T-cell (primary cell): ENCODE data around the gene CENPX. TPM values are rescaled to one million over a fixed set of nuclear protein-coding genes. Genes with fewer than 3 reads are reported as not detected.
"Not testable (repeated sequence)": the region's sequence is repeated elsewhere in the genome, so short reads cannot be mapped to it uniquely, and the experiment has no call there.

Experiments used
- ATAC-seq, 4 experiments: fragments of 200-7000 bp in 3 of 4; fragments of 150-1000 bp in 1 of 4; cut with Tn5 transposase; replicated peaks in 1 of 4; 1 replicate in 3 of 4; 2 replicates in 1 of 4; pipeline ENCODE4 v1.10.0; 2021; ENCODE audit warnings: moderate library complexity in 3 of 4, mild to moderate bottlenecking in 2 of 4, moderate number of reproducible peaks in 1 of 4
- CTCF ChIA-PET, 2 donors: fragments of 300-600 bp; sonication (Branson Sonifier 250); formaldehyde crosslinking; loops; one replicate each; lab custom pipeline; 2022; ENCODE audit warnings: antibody characterized with exemption in 2 of 2; lab: Charles Lee
- POLR2A ChIA-PET, 2 donors: fragments of 300-600 bp; sonication (Branson Sonifier 250); formaldehyde crosslinking; loops; one replicate each; lab custom pipeline; 2022; ENCODE audit warnings: antibody characterized with exemption in 2 of 2; lab: Charles Lee
- DNase-seq, 35 experiments: peaks; one replicate each; pipeline versions ENCODE4 v3.0.0 to v3.0.0-alpha.2; 2013 to 2023
- H3K27ac ChIP-seq: one replicate; pipeline ENCODE4 v1.5.1; 2013; ENCODE audit warnings: low read length
- H3K27me3 ChIP-seq, 2 experiments: replicated peaks in 1 of 2; 1 replicate in 1 of 2; 2 replicates in 1 of 2; pipeline versions ENCODE4 v1.6.1 to v1.7.0; 2013; ENCODE audit warnings: low read length in 1 of 2, mixed read lengths in 1 of 2; ENCODE audit not compliant: control insufficient read depth in 2 of 2, insufficient read depth in 2 of 2; ENCODE audit errors: extremely low read depth in 1 of 2
- H3K36me3 ChIP-seq, 2 donors: 1 replicate in 1 of 2; 2 replicates in 1 of 2; pipeline versions ENCODE4 v1.6.1 to v1.7.0; 2013; ENCODE audit warnings: low read length in 1 of 2; ENCODE audit not compliant: control insufficient read depth in 2 of 2, insufficient read depth in 1 of 2; ENCODE audit errors: extremely low read depth in 1 of 2
- H3K4me1 ChIP-seq, 2 experiments: 1 replicate in 1 of 2; 2 replicates in 1 of 2; pipeline versions ENCODE4 v1.6.1 to v1.7.0; 2013; ENCODE audit warnings: low read length in 2 of 2, mixed read lengths in 1 of 2; ENCODE audit not compliant: insufficient read depth in 2 of 2, control insufficient read depth in 1 of 2; ENCODE audit errors: extremely low read depth in 1 of 2
- H3K4me3 ChIP-seq, 2 donors: 1 replicate in 1 of 2; 2 replicates in 1 of 2; pipeline versions ENCODE4 v1.5.1 to v1.7.0; 2013; ENCODE audit warnings: mild to moderate bottlenecking in 2 of 2, low read length in 1 of 2, moderate library complexity in 1 of 2; ENCODE audit not compliant: control insufficient read depth in 1 of 2; ENCODE audit errors: extremely low read depth in 1 of 2
- H3K9me3 ChIP-seq: 2 replicates; pipeline ENCODE4 v1.7.0; 2013
- H3K27ac Mint-ChIP-seq, 2 donors: one replicate each; pipeline ENCODE4 v1.8.0; 2020 to 2021; ENCODE audit warnings: mild to moderate bottlenecking in 2 of 2, mixed read lengths in 2 of 2
- H3K27me3 Mint-ChIP-seq, 2 donors: one replicate each; pipeline ENCODE4 v1.8.0; 2021 to 2022; ENCODE audit warnings: mixed read lengths in 2 of 2
- H3K36me3 Mint-ChIP-seq: one replicate; pipeline ENCODE4 v1.8.0; 2021; ENCODE audit warnings: mixed read lengths
- H3K4me1 Mint-ChIP-seq, 3 donors: one replicate each; pipeline ENCODE4 v1.8.0; 2020 to 2022; ENCODE audit warnings: mixed read lengths in 3 of 3, mild to moderate bottlenecking in 1 of 3
- H3K4me3 Mint-ChIP-seq, 3 donors: one replicate each; pipeline ENCODE4 v1.8.0; 2020 to 2022; ENCODE audit warnings: mild to moderate bottlenecking in 3 of 3, mixed read lengths in 3 of 3, moderate library complexity in 3 of 3
- H3K9me3 Mint-ChIP-seq, 3 donors: one replicate each; pipeline ENCODE4 v1.8.0; 2020 to 2022; ENCODE audit warnings: mixed read lengths in 3 of 3
- WGBS: methylation state at CpG from one replicate; pipeline ENCODE4 v1.1.5; 2013; ENCODE audit warnings: missing lambda C conversion rate; ENCODE audit not compliant: insufficient coverage; 5-methylcytosine and 5-hydroxymethylcytosine counted together
- total RNA-seq, 35 experiments: library from RNA in 6 of 35; stranded (reverse) in 6 of 35; fragments of 120-200 nt in 1 of 35; gene quantifications; one replicate each; pipeline versions ENCODE4 v1.2.1 to v1.2.4 and lab custom pipeline; 2013 to 2026

CENPX gene
- total RNA-seq, 5 donors from 2014 or later (not counting 1 experiment from before 2014, with no cell fraction given) = 26.7 to 47.8 (median 43.7) TPM

DNA sequence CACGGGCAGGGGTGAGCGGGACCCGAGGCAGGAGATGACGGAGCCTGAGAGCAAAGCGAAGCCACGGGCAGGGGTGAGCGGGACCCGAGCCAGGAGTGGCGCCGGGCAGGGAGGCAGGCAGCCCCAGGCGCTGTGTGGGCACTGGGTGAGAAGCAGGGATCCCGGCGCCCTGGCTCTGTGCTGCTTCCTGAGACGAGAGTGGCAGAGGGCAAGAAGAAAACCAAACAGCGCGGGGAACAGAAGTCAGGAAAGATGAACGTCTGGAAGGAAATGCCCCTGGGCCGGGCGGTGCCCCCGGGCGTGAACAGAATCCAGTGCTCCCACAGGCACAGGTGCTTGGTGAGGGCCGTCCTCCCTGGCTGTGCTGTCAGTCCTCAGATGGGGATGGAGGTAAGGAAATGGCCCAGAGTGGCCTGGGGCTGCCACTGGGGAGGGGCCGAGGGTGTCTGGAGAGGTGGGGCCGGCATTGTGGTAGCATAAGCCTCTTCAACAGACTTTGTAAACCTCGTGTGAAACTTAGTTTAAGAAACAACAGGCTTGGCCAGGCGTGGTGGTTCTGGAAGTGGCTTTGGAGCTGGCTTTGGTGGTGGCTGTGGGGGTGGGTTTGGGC, 35.4 kb downstream of the CENPX start:
- Mint-ChIP-seq H3K4me3 (no peak overlapping the region), H3K27ac (no peak overlapping the region), H3K4me1 (peaks cover 10 to 18% (median 14%) of the 10 kb centered on the region in 3 donors), H3K36me3 (peaks cover 17% of the 10 kb centered on the region), H3K27me3 (no peaks in the 10 kb centered on the region), H3K9me3 (no peaks in the 10 kb centered on the region)
- Histone ChIP-seq H3K27ac (no peak overlapping the region), H3K4me1 (peaks cover 0 to 6% of the 10 kb centered on the region in 2 experiments), H3K4me3 (no peak overlapping the region), H3K27me3 (no peaks in the 10 kb centered on the region), H3K36me3 (peaks cover 24 to 32% of the 10 kb centered on the region in 2 donors), H3K9me3 (no peaks in the 10 kb centered on the region)
- DNase-seq (no peak), ATAC-seq (no peak)
- CTCF ChIA-PET = no interaction called here
- POLR2A ChIA-PET = no interaction called here
- 92% methylated on average over 24 of the region's 26 CpGs for WGBS

DNA sequence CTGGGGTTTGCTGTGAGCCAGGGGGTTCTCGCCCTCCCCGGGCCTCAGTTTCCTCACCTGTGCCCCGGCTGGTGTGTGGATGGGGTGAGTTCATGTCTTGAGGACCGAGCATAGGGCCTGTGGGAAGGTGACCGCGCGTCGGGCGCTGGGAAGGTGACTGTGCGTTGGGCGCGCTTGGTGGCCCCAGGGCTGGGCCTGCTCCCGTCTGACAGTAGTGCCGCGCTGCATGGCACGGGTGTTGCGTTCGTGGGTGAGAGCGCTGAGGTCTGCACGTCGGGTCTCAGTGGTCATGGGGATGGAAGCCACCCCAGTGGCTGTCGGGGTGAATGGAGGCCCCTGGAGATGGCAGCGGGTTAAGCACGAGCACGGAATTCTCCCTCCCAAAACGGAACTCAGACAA, 36.1 kb downstream of the CENPX start:
- Mint-ChIP-seq H3K4me1 (peaks cover 11 to 21% (median 14%) of the 10 kb centered on the region in 3 donors), H3K27me3 (no peaks in the 10 kb centered on the region), H3K36me3 (peaks cover 18% of the 10 kb centered on the region), H3K9me3 (no peaks in the 10 kb centered on the region), H3K4me3 (no peak overlapping the region), H3K27ac (no peak overlapping the region)
- ATAC-seq = no peak
- no peaks in the 10 kb centered on the region for H3K9me3 ChIP-seq
- CTCF ChIA-PET = no interaction called here
- POLR2A ChIA-PET = no interaction called here
- H3K4me1 ChIP-seq = peaks cover 0 to 6% of the 10 kb centered on the region in 2 experiments
- H3K4me3 ChIP-seq = no peak overlapping the region
- H3K27me3 ChIP-seq = no peaks in the 10 kb centered on the region
- H3K27ac ChIP-seq = no peak overlapping the region
- H3K36me3 ChIP-seq = peaks cover 24 to 33% of the 10 kb centered on the region in 2 donors
- 97% methylated on average over 23 of the region's 26 CpGs for WGBS
- no peak for DNase-seq

DNA sequence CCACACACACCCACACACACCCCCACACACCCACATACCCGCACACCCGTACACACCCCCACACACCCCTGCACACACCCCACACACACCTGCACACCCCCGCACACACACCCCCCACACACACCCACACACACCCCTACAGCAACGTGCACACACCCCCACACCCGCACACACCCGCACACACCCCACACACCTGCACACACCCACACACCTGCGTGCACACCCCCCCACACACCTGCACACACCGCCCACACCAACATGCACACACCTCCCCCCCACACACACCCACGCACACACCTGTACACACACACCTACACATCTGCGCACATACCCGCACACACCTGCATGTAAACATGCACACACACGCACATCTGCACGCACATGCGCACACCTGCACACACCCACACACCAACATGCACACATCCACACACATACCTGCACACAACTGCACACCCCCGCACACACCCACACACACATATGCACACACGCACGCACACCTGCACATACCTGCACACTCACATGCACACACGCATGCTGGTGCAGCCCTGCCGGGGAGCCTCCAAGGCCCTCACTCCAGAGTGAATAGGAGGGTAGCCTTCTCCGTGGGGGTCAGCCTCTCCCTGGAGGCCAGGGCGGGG, 37.8 kb downstream of the CENPX start:
- Histone ChIP-seq H3K9me3 (no peaks in the 10 kb centered on the region), H3K36me3 (peaks cover 28 to 37% of the 10 kb centered on the region in 2 donors), H3K27me3 (no peaks in the 10 kb centered on the region), H3K4me1 (peaks cover 10 to 22% of the 10 kb centered on the region in 2 experiments), H3K27ac (no peak overlapping the region), H3K4me3 (no peak overlapping the region)
- CTCF ChIA-PET = no interaction called here
- H3K27me3 Mint-ChIP-seq = no peaks in the 10 kb centered on the region
- 91% methylated on average over 11 of the region's 21 CpGs for WGBS
- peaks cover 14% of the 10 kb centered on the region for H3K36me3 Mint-ChIP-seq
- DNase-seq = no peak
- H3K9me3 Mint-ChIP-seq = no peaks in the 10 kb centered on the region
- H3K4me3 Mint-ChIP-seq = no peak overlapping the region
- H3K27ac Mint-ChIP-seq = no peak overlapping the region
- ATAC-seq = no peak
- POLR2A ChIA-PET = interaction anchor here in 1 of 2 donors (0.6 kb wide), 1 partner anchor 1837 kb away, joined by 11 read pairs; no protein-coding TSS in a partner anchor
- peaks cover 16 to 24% (median 24%) of the 10 kb centered on the region in 3 donors for H3K4me1 Mint-ChIP-seq

DNA sequence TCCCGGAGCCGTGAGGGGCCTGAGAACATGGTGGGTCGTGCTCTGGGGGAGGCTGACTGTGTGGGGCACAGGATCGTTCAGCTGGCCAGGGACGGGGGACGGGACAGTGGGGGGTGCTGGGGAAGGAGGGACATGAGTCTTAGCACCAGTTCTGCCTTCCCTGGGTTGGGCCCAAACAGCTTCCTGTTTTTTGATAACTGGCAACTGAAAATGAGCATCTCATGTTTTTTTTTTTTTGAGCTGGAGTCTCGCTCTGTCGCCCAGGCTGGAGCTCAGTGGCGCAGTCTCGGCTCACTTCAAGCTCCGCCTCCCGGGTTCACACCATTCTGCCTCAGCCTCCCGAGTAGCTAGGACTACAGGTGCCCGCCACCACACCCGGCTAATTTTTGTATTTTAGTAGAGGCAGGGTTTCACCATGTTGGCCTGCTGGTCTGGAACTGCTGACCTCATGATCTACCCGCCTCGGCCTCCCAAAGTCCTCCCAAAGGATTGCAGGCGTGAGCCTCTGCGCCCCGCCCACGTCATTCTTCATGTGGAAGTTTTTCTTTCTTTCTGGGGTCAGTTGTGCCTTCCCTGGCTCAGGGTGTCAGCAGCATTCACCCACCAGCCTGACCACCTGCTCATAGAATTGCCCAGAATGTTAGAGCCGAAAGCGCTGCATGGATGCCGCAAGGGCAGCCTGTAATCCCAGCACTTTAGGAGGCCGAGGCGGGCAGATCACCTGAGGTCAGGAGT, 38.9 kb downstream of the CENPX start:
- Mint-ChIP-seq H3K4me3 (no peak overlapping the region), H3K4me1 (peaks cover 25 to 35% (median 34%) of the 10 kb centered on the region in 3 donors), H3K9me3 (no peaks in the 10 kb centered on the region), H3K27ac (no peak overlapping the region), H3K36me3 (peaks cover 20% of the 10 kb centered on the region), H3K27me3 (no peaks in the 10 kb centered on the region)
- Histone ChIP-seq H3K27me3 (no peaks in the 10 kb centered on the region), H3K4me3 (no peak overlapping the region), H3K27ac (no peak overlapping the region), H3K36me3 (peaks cover 27 to 37% of the 10 kb centered on the region in 2 donors), H3K9me3 (no peaks in the 10 kb centered on the region), H3K4me1 (peaks cover 10 to 29% of the 10 kb centered on the region in 2 experiments)
- CTCF ChIA-PET = interaction anchor here in 1 of 2 donors (0.5 kb wide), 1 partner anchor 9 kb away, joined by 3 read pairs; no protein-coding TSS in a partner anchor
- POLR2A ChIA-PET = interaction anchor here in 1 of 2 donors (0.6 kb wide), 1 partner anchor 468 kb away, joined by 3 read pairs; no protein-coding TSS in a partner anchor
- WGBS = 97% methylated on average over 19 of the region's 26 CpGs
- ATAC-seq = no peak
- DNase-seq = no peak

GRCh38 chr17:81983011-81983638, 39.6 kb downstream of the CENPX start:
- no peaks in the 10 kb centered on the region for H3K9me3 ChIP-seq
- WGBS = 96% methylated on average over 32 of the region's 35 CpGs
- DNase-seq (no peak), ATAC-seq (no peak)
- Mint-ChIP-seq H3K36me3 (peaks cover 20% of the 10 kb centered on the region), H3K4me1 (peaks cover 27 to 39% (median 39%) of the 10 kb centered on the region in 3 donors), H3K27me3 (no peaks in the 10 kb centered on the region), H3K27ac (no peak overlapping the region), H3K4me3 (no peak overlapping the region), H3K9me3 (no peaks in the 10 kb centered on the region)
- no peaks in the 10 kb centered on the region for H3K27me3 ChIP-seq
- ChIA-PET CTCF (interaction anchor here in 1 of 2 donors (0.5 kb wide), 1 partner anchor 9 kb away, joined by 3 read pairs; no protein-coding TSS in a partner anchor), POLR2A (no interaction called here)
- H3K27ac ChIP-seq = no peak overlapping the region
- peaks cover 14 to 36% of the 10 kb centered on the region in 2 experiments for H3K4me1 ChIP-seq
- H3K36me3 ChIP-seq = peaks cover 27 to 37% of the 10 kb centered on the region in 2 donors
- no peak overlapping the region for H3K4me3 ChIP-seq

DNA sequence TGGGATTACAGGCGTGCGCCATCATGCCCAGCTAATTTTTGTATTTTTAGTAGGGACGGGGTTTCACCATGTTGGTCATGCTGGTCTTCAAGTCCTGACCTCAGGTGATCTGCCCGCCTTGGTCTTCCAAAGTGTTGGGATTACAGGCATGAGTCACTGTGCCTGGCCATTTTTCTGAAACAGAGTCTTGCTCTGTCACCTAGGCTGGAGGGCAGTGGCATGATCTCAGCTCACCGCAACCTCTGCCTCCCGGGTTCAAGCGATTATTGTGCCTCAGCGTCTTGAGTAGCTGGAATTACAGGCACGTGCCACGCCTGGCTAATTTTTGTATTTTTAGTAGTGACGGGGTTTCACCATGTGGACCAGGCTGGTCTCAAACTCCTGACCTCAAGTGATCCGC, 41.2 kb downstream of the CENPX start:
- H3K4me3 Mint-ChIP-seq, H3K27me3 ChIP-seq, POLR2A ChIA-PET, H3K27me3 Mint-ChIP-seq, H3K9me3 ChIP-seq, H3K27ac Mint-ChIP-seq, H3K9me3 Mint-ChIP-seq, CTCF ChIA-PET, H3K4me3 ChIP-seq, ATAC-seq, DNase-seq, H3K27ac ChIP-seq: not testable (repeated sequence)
- Histone ChIP-seq H3K36me3 (peaks cover 23 to 30% of the 10 kb centered on the region in 2 donors), H3K4me1 (peaks cover 18 to 45% of the 10 kb centered on the region in 2 experiments)
- Mint-ChIP-seq H3K36me3 (peaks cover 16% of the 10 kb centered on the region), H3K4me1 (peaks cover 33 to 45% (median 44%) of the 10 kb centered on the region in 3 donors)
- WGBS = 98% methylated on average over 12 of the region's 12 CpGs
